HUDEP-2 (cell line): ENCODE results near the gene PPP1R1C.

Source experiments
- DNase-seq, 76 experiments: peaks; one replicate each; lab custom pipeline; 2025; ENCODE audit not compliant: unreplicated experiment in 76 of 76; lab: John Stamatoyannopoulos, UW

Gene PPP1R1C

GRCh38 chr2:182097571-182098164, 112.0 kb downstream of the PPP1R1C start:
- DNase-seq = no peak

GRCh38 chr2:182098648-182099047, 113.0 kb downstream of the PPP1R1C start:
- no peak for DNase-seq

- no peak for DNase-seq
Observed at GRCh38 chr2:182101263-182101662, 115.6 kb downstream of the PPP1R1C start.

GRCh38 chr2:182103526-182103925, 117.9 kb downstream of the PPP1R1C start:
- no peak for DNase-seq

- no peak for DNase-seq
Observed at GRCh38 chr2:182110347-182110746, 124.7 kb downstream of the PPP1R1C start.

- DNase-seq = no peak
Observed at GRCh38 chr2:182113334-182113733, 127.7 kb downstream of the PPP1R1C start.

GRCh38 chr2:182115258-182115657, 129.6 kb downstream of the PPP1R1C start:
- DNase-seq = no peak

GRCh38 chr2:182116774-182117173, 131.1 kb downstream of the PPP1R1C start:
- DNase-seq = no peak

GRCh38 chr2:182117196-182117595, 131.5 kb downstream of the PPP1R1C start:
- no peak for DNase-seq

- DNase-seq = no peak
Observed at GRCh38 chr2:182128821-182129707, 143.4 kb downstream of the PPP1R1C start.

- DNase-seq = no peak
Observed at GRCh38 chr2:182132605-182133004, 147.0 kb downstream of the PPP1R1C start.

GRCh38 chr2:182133195-182133891, 147.7 kb downstream of the PPP1R1C start:
- no peak for DNase-seq

GRCh38 chr2:182134201-182134600, 148.5 kb downstream of the PPP1R1C start:
- DNase-seq = no peak

GRCh38 chr2:182142062-182142461, 156.4 kb downstream of the PPP1R1C start:
- DNase-seq = no peak

GRCh38 chr2:182144041-182144775, 158.6 kb downstream of the PPP1R1C start:
- no peak for DNase-seq

GRCh38 chr2:182144776-182145165, 159.1 kb downstream of the PPP1R1C start:
- DNase-seq = no peak

GRCh38 chr2:182148344-182148743, 162.7 kb downstream of the PPP1R1C start:
- no peak for DNase-seq

- no peak for DNase-seq
Observed at GRCh38 chr2:182163878-182164277, 178.2 kb downstream of the PPP1R1C start.

GRCh38 chr2:182164686-182165085, 179.0 kb downstream of the PPP1R1C start:
- no peak for DNase-seq

GRCh38 chr2:182165202-182165601, 179.5 kb downstream of the PPP1R1C start:
- DNase-seq = no peak

GRCh38 chr2:182166406-182166805, 180.8 kb downstream of the PPP1R1C start:
- no peak for DNase-seq
